Colonic mucosa (tissue), 4 donors: ENCODE measurements around the gene TMEM127. TPM values are rescaled to one million over a fixed set of nuclear protein-coding genes. Genes with fewer than 3 reads are reported as not detected.

Source experiments
- DNase-seq: peaks from one replicate; pipeline ENCODE4 v3.0.0-alpha.2; 2020
- H3K27ac ChIP-seq: fragments of 200-600 bp; one replicate; pipeline ENCODE4 v1.8.0; 2021
- H3K27me3 ChIP-seq: fragments of 200-600 bp; one replicate; pipeline ENCODE4 v1.8.0; 2021
- H3K36me3 ChIP-seq: fragments of 200-600 bp; one replicate; pipeline ENCODE4 v1.8.0; 2021
- H3K4me1 ChIP-seq: fragments of 200-600 bp; one replicate; pipeline ENCODE4 v1.8.0; 2021; ENCODE audit warnings: mild to moderate bottlenecking
- H3K4me3 ChIP-seq: fragments of 200-600 bp; one replicate; pipeline ENCODE4 v1.8.0; 2021
- H3K9ac ChIP-seq, 2 donors: one replicate each; pipeline ENCODE4 v1.7.0; 2013; ENCODE audit warnings: control low read depth in 2 of 2, low read depth in 2 of 2, low read length in 2 of 2
- H3K9me3 ChIP-seq: fragments of 200-600 bp; one replicate; pipeline ENCODE4 v1.8.0; 2021
- CTCF ChIP-seq: fragments of 200-600 bp; IDR thresholded peaks from one replicate; pipeline ENCODE4 v1.8.0; 2022; ENCODE audit warnings: antibody characterized with exemption, mild to moderate bottlenecking
- intact Hi-C: fragments of 100-400 bp; cut with DNase I; formaldehyde crosslinking; loops from one replicate; pipeline ENCODE4 v1.14.1; 2022
- total RNA-seq, 2 donors: library from RNA; stranded (reverse); fragmentation: NEBNext Ultra II Directional in 1 of 2; extraction: Animal tissue kit (Norgen Biotek cat#: 25700) in 1 of 2; gene quantifications; one replicate each; pipeline ENCODE4 v1.2.1, GENCODE V29; 2021
- donor health status: healthy.
- donor health status: DM: no; HTN: no; CAD: no.
- donor health status: DM: no; HTN: no; CAD: no.

The TMEM127 gene
- total RNA-seq, 2 donors from 2014 or later, result 61.9 to 81.1 TPM

GRCh38 chr2:96267159-96267971, 1.6 kb upstream of the TMEM127 start:
- DNase-seq, result peak; percentile 34
- H3K27me3 ChIP-seq, result no peaks in the 10 kb centered on the region
- H3K27ac ChIP-seq, result no peak overlapping the region
- peaks cover 10% of the 10 kb centered on the region for H3K36me3 ChIP-seq
- peak overlapping the region; percentile 93 for H3K4me3 ChIP-seq
- peak; percentile 30 for TF ChIP-seq CTCF
- intact Hi-C loops, result loop anchor here (5.0 to 10.0 kb wide), 2 partner anchors 35 to 253 kb away; no protein-coding TSS in a partner anchor
- H3K9ac ChIP-seq, result peak overlapping the region in 1 of 2 donors; percentile 88
- H3K4me1 ChIP-seq, result peaks cover 24% of the 10 kb centered on the region
- no peaks in the 10 kb centered on the region for H3K9me3 ChIP-seq

- Histone ChIP-seq H3K4me3 (peak overlapping the region; percentile 93), H3K9ac (peak overlapping the region; percentile 85 to 93), H3K27ac (peak overlapping the region; percentile 76), H3K4me1 (peaks cover 44% of the 10 kb centered on the region), H3K27me3 (no peaks in the 10 kb centered on the region), H3K9me3 (no peaks in the 10 kb centered on the region), H3K36me3 (peaks cover 10% of the 10 kb centered on the region)
- peak; percentile 67 for DNase-seq
- intact Hi-C loops, result loop anchor here (5.0 to 10.0 kb wide), 2 partner anchors 37 to 251 kb away; no protein-coding TSS in a partner anchor
- TF ChIP-seq CTCF, result no peak
These were observed 403 bp downstream of the TMEM127 start for GRCh38 chr2:96265349-96265839.

- no peaks in the 10 kb centered on the region for H3K27me3 ChIP-seq
- no peak for TF ChIP-seq CTCF
- no peaks in the 10 kb centered on the region for H3K9me3 ChIP-seq
- DNase-seq, result peak; percentile 32
- H3K4me3 ChIP-seq, result peak overlapping the region; percentile 93
- peaks cover 10% of the 10 kb centered on the region for H3K36me3 ChIP-seq
- H3K27ac ChIP-seq, result peak overlapping the region; percentile 76
- H3K4me1 ChIP-seq, result peaks cover 50% of the 10 kb centered on the region
- intact Hi-C loops, result loop anchor here (5.0 to 10.0 kb wide), 3 partner anchors 37 to 250 kb away; partner anchors contain the start of gene DUSP2
- H3K9ac ChIP-seq, result peak overlapping the region; percentile 85 to 93
These were observed 995 bp downstream of the TMEM127 start for GRCh38 chr2:96264656-96265348.

GRCh38 chr2:96264086-96264485, 1.7 kb downstream of the TMEM127 start:
- no peak for TF ChIP-seq CTCF

GRCh38 chr2:96262306-96262705, 3.5 kb downstream of the TMEM127 start:
- no peak overlapping the region for H3K9ac ChIP-seq
- no peak for TF ChIP-seq CTCF
- H3K27ac ChIP-seq, result peak overlapping the region; percentile 82
- no peaks in the 10 kb centered on the region for H3K9me3 ChIP-seq
- H3K4me1 ChIP-seq, result peaks cover 58% of the 10 kb centered on the region
- no peaks in the 10 kb centered on the region for H3K36me3 ChIP-seq
- no peaks in the 10 kb centered on the region for H3K27me3 ChIP-seq
- intact Hi-C loops, result loop anchor here (5.0 to 10.0 kb wide), 2 partner anchors 115 to 248 kb away; partner anchors contain the start of gene DUSP2
- no peak overlapping the region for H3K4me3 ChIP-seq
- no peak for DNase-seq

More at GRCh38 chr2:96264086-96264485, 1.7 kb downstream of the TMEM127 start:
- H3K9ac ChIP-seq, result peak overlapping the region; percentile 24 to 85
- peaks cover 57% of the 10 kb centered on the region for H3K4me1 ChIP-seq
- DNase-seq, result no peak
- H3K36me3 ChIP-seq, result peaks cover 10% of the 10 kb centered on the region
- H3K9me3 ChIP-seq, result no peaks in the 10 kb centered on the region
- intact Hi-C loops, result loop anchor here (5.0 to 10.0 kb wide), 2 partner anchors 117 to 249 kb away; partner anchors contain the start of gene DUSP2
- H3K4me3 ChIP-seq, result peak overlapping the region; percentile 93
- H3K27ac ChIP-seq, result no peak overlapping the region
- no peaks in the 10 kb centered on the region for H3K27me3 ChIP-seq
